NCI-H1436 (cell line): Measurements from ENCODE around the gene DCP1B.

Experiments
- DNase-seq: peaks from one replicate; lab custom pipeline; 2025; lab: John Stamatoyannopoulos, UW

The DCP1B gene

GRCh38 chr12:2004113-2004929 is at the start of gene DCP1B:
Gene DCP1B (minus strand): TSS chr12:2004457. CDS start chr12:2004431, 26 bp downstream.
- peak; percentile 92 for DNase-seq

DNA sequence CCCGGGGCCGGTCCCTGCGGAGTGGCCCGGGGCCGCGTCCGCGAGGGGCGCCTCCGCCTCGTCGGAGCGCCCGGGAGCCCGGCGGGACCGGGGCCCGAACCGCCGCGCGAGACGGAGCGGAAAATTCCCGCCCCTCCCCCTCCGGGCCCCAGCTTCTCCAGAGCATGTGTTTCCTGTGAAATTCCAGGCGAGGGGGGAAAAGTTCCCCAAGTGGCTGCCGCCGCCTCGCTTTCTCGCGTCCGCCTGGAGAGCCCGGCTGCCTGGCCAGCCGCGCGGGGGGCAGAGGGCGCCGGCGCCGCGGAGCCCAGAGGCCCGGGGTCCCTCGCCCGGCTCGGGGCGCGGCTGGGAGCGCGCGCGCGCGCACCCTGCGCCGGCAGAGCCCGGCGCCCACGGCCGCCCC is 49.4 kb upstream of the DCP1B start:
- DNase-seq, result no peak

DNA sequence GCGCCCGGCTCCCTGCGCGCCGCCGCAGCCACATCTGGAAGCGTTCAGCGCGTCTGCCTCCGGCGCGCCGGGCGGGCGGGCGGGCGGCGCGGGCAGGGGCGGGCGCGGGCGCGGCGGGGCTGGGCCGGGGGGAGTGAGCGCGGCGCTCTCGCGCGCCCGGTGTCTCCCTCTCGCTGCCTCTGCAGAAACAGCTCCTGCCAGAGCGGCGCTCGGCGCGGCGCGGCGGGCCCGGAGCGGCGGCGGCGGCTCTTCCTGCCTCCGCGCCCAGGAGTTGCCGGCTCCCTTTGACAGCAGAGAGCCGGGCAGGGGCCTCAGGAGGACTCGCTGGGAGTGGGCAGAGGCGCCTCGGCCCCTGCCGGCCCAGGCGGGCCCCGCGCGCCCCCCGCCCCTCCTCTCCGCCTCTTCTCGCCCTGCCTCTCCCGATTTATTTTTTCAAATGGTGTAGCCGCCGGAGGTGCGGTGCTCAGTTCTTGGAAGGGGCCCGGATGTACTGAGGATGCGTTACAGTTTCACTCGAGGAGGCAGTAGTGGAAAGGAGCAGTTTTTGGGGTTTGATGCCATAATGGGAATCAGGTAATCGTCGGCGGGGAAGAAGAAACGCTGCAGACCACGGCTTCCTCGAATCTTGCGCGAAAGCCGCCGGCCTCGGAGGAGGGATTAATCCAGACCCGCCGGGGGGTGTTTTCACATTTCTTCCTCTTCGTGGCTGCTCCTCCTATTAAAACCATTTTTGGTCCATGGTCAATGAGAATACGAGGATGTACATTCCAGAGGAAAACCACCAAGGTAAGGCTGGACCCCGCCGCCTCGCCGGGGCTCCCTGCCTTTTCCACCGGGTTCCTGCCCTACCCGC is 48.8 kb upstream of the DCP1B start, which contains the start of gene CACNA1C:
CACNA1C (plus strand) TSS at position 162 of the 853 bp plus-strand sequence; CDS start at position 738, 576 bp downstream.
- peak; percentile 44 for DNase-seq

DNA sequence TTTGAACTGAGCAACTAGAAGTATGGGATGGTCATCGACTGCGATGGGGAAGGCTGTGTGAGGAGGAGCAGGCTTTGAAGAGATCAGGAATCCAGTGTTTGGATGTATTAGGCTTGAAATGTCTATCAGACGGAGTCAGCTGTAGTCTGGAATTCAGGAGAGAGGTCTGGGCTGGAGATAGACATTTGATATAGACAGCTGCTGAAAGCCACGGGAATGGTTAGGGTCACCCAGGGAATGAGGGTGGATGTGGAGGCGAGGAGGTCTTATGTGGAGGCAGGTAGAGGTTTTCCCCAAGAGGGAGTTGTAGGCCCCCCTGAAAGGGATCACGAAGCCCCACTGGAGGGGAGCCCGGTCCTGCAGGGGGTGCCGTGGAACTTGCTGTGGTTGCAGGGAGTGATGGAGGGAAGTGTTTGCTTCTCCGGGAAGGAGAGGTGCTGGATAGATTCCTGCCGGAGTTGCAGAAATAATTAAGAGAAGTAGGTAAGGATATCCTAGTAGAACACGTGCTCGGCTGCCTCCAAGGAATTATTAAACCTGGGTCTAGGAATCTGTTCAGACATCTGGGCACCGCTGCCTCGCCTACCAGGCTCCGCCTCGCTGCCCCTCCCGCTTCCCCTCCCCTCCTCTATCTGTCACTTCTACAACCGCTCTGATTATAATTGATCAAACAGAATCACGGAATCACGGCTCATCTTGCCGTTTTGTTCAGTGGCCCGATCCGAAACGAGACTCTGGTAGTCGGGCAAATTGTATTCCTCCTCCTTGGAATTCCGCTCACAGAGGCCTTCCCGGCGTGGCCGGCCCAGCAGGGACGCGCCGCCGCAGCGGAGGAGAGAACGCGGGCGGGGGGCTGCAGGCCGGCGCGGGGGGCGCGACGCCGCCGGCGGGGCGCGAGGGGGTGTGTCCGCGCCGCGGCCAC is 47.7 kb upstream of the DCP1B start:
- DNase-seq, result no peak

- no peak for DNase-seq
These were observed 45.6 kb upstream of the DCP1B start for GRCh38 chr12:2049604-2050540.

- DNase-seq, result no peak
These were observed 43.5 kb upstream of the DCP1B start for GRCh38 chr12:2047752-2048151.

DNA sequence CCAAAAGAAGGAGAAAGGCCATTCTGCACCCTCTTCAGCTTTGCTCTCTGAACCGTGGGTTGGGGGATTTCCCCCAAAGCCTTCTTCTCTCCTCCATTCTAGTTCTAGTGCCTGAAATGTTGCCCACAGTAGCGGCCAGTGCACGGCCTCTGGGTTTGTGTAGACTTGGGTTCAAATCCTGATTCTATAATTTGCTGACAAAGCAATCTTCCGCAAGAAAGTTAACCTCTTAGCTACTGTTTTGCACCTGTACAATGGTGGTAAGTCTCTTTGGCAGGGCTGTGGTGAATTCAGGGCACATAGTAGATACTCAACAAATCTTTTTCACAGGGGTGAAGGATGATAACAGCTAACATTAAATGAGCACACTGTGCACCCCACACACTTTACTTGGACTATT is 42.7 kb upstream of the DCP1B start:
- DNase-seq, result no peak

- no peak for DNase-seq
These were observed 39.9 kb upstream of the DCP1B start for GRCh38 chr12:2044165-2044564.

DNA sequence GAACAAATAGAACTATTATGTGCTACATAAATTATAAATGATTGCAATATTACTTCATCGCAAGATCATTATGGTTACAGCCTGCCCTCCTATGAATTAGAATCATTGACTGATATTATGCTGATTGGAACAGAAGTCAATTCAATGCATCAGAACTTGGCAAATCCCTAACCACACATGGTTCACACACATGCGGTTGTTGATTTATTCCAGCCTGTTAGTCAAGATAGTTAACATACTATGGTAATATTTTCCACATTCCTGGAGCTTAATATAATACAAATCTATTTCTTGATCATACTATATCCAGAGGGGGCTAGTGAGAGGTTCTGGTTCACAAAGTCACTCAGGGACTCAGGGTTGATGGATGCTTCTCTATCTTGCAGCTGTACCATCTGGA is 38.8 kb upstream of the DCP1B start:
- DNase-seq, result no peak

DNA sequence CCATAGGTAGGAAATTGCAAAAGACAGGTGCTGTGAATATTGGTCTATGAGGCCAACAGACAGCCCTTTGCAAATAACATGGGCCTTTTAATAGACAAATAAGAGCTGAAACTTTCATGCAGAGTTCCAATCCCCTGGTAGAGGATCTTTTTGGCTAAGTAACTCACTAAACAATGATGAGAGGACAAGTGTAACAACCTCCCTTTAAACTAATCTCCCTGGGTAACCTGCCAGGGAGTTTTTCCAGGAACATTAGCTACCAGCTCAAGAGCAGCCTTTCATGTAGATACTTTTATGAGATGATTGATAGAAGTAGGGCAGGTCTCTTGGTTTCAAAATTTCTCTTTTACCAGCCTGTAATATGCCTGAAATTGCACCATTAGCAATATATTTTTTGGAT is 34.8 kb upstream of the DCP1B start:
- no peak for DNase-seq

GRCh38 chr12:2035431-2036055 is 31.3 kb upstream of the DCP1B start:
- no peak for DNase-seq

- peak; percentile 91 for DNase-seq
These were observed 30.6 kb upstream of the DCP1B start for GRCh38 chr12:2034633-2035430.

- DNase-seq, result no peak
These were observed 28.2 kb upstream of the DCP1B start for GRCh38 chr12:2032506-2032905.

- DNase-seq, result no peak
These were observed 25.6 kb upstream of the DCP1B start for GRCh38 chr12:2029851-2030250.

- no peak for DNase-seq
These were observed 23.1 kb upstream of the DCP1B start for GRCh38 chr12:2027351-2027750.

DNA sequence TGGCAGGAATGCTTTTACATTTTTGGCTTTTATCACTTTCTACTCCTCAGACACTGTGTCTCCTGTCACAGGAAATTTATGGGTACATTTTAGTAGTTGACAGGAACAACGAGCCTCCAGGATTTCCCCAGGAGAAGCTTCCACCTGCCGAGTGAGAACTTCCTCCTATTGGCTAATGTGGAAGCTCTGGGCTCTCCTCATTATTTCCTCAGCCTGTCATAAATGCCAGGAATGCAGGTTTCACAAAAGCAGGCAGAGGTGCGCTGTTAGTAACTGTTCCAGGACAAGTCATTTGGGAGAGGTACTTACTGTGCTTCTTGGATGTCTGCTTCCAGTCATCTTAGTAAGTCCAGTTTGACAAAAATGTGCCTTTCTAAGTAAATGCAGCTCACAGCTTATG is 19.1 kb upstream of the DCP1B start:
- DNase-seq, result no peak

DNA sequence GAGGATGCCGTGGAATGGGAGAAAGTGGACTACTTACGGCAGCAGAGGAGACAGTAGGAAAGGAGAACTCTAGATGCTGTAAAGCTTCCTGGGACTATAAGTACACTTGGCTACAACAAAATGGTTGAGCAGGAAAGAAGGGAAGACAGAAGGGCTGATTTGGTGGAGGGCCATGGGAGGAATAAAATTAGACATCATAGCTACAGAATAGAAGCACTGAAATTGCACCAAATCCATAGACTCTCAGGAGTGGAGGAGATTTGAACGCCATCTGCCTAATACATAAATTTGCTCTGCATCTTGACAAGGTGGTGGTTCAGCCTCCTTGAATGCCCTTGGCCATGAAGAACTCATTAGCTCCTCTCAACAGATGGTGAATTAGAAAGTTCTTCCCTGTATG is 16.3 kb upstream of the DCP1B start:
- DNase-seq, result no peak

DNA sequence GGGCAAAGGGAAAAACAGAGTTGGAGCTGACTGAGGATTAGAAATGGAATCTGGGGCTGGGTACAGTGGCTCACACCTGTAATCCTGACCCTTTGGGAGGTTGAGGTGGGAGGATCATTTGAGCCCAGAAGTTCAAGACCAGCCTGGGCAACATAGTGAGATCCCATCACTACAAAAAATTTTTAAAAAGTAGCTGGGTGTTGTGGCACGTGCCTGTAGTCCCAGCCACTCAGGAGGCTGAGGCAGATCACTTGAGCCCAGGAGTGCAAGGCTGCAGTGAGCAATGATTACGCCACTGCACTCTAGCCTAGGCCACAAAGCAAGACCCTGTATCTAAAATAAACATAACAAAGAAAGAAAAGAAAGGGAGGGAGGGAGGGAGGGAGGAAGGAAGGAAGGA is 14.9 kb upstream of the DCP1B start:
- DNase-seq, result no peak

GRCh38 chr12:2018391-2018790 is 14.1 kb upstream of the DCP1B start:
- no peak for DNase-seq
